ENCODE measurements around the gene SULT1C2.
"Not testable (repeated sequence)": the region's sequence is repeated elsewhere in the genome, so short reads cannot be mapped to it uniquely, and the experiment has no call there.

Gene SULT1C2

DNA sequence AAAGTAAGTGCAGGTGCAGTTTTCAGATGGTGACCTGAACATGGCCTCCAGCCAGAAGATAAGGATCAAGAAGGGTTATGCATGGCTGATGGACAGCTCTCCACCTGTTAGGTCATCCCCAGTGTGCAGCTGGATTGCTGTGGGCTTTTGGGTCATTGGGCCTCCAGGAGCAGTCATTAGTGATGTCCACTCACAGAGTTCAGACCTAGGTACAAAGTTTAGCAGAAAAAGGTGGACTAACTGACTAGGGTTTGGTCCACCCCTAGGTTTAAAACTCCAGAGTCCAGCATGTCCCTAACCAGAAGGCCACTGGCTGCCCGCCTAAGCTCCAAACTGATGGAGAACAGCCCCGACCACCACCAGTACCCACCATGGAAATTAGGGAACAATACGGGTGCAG is 18.3 kb upstream of the SULT1C2 start:
- no peak overlapping the region for H3K4me3 ChIP-seq (ENCODE audit: control insufficient read depth, low read depth, low read length)
- DNase-seq (ENCODE audit: low read depth), result no peak
- TF ChIP-seq, protein P1, sequence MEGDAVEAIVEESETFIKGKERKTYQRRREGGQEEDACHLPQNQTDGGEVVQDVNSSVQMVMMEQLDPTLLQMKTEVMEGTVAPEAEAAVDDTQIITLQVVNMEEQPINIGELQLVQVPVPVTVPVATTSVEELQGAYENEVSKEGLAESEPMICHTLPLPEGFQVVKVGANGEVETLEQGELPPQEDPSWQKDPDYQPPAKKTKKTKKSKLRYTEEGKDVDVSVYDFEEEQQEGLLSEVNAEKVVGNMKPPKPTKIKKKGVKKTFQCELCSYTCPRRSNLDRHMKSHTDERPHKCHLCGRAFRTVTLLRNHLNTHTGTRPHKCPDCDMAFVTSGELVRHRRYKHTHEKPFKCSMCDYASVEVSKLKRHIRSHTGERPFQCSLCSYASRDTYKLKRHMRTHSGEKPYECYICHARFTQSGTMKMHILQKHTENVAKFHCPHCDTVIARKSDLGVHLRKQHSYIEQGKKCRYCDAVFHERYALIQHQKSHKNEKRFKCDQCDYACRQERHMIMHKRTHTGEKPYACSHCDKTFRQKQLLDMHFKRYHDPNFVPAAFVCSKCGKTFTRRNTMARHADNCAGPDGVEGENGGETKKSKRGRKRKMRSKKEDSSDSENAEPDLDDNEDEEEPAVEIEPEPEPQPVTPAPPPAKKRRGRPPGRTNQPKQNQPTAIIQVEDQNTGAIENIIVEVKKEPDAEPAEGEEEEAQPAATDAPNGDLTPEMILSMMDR (IDR thresholded peaks at IDR 0.05; ENCODE audit: control insufficient read depth, insufficient read depth, low read depth, low read length, missing control alignments), result no peak

DNA sequence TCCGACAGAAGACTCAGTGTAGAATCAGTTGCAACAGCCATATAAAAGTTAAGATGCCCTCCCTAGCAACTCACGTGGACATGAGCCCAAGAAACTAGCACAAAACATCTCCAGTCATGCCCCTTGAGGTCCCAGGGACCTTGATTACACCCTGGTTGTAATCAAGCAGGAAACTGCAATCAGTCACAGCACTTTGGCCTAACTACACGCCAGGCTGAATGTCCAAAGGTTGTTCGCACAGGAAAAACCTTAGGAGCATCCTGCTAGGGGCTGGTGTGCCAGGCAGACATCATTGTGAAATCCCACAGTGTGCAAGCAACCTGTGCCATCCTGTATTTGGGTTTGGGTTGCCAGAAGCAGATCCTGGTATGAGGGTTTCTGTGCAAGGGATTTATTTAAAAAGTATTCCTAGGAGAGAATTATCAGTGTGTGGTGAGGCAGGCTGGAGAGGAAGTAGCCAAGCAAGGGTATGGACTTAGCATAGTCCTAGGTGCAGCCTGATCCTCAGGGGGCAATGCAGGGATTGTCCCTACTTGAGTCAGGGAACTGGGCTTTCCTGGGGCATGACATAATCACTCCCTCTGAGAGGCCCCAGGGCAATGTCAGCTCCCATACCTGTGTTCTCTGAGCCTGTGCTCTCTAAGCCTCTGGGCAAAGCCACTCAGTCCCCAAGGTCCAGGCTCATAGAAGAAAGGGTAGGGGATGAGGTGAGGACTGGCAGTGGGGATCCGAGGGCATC is 17.8 kb upstream of the SULT1C2 start:
- no peak for DNase-seq (ENCODE audit: low read depth)
- TF ChIP-seq, protein P1 (IDR thresholded peaks at IDR 0.05; ENCODE audit: control insufficient read depth, insufficient read depth, low read depth, low read length, missing control alignments), result no peak
- H3K4me3 ChIP-seq (ENCODE audit: control insufficient read depth, low read depth, low read length), result no peak overlapping the region

DNA sequence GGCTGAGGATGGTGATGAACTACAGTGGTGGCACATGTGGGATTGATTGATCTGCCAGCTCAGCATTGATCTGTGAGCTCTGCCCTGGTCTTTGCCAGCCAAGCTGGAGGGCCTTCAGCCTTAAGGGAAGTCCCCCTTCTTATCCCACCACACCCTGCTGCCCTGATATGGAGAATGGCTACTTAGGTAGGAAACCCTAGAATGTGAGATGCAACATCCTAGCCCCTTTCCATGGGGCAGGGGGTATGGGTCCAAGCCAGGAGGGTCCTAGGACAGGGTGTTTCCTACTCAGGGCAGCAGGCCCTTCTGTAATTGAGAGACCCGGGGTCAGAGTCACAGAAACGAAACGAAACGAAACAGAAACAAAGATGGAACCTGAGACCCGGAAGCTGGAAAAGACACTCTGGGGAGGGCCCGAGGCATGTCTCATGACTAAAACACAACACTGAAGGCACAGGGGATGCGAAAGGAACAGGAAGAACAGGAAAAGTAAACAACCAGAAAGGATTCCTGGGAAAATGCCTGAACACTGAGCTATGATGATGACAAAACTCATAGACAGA is 16.9 kb upstream of the SULT1C2 start:
- no peak overlapping the region for H3K4me3 ChIP-seq (ENCODE audit: control insufficient read depth, low read depth, low read length)
- DNase-seq (ENCODE audit: low read depth), result no peak
- TF ChIP-seq, protein P1 (IDR thresholded peaks at IDR 0.05; ENCODE audit: control insufficient read depth, insufficient read depth, low read depth, low read length, missing control alignments), result no peak

DNA sequence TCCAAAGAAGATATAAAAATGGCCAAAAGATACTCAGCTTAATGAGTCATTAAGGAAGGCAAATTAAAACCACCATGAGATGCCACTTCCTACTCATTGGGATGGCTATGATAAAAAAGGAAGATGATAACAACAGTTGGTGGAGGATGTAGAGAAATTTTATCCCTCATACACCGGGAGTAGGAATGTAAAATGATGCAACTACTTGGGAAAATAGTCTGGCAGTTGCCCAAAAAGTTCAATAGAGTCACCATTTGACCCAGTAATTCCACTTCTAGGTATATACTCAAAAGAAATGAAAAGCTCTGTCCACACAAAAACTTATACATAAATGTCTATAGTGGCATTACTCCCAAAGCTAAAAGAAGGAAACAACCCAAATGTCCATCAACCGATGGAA is 10.1 kb upstream of the SULT1C2 start:
- no peak overlapping the region for H3K4me3 ChIP-seq (ENCODE audit: control insufficient read depth, low read depth, low read length)
- no peak for DNase-seq (ENCODE audit: low read depth)
- TF ChIP-seq, protein P1 (IDR thresholded peaks at IDR 0.05; ENCODE audit: control insufficient read depth, insufficient read depth, low read depth, low read length, missing control alignments), result no peak

DNA sequence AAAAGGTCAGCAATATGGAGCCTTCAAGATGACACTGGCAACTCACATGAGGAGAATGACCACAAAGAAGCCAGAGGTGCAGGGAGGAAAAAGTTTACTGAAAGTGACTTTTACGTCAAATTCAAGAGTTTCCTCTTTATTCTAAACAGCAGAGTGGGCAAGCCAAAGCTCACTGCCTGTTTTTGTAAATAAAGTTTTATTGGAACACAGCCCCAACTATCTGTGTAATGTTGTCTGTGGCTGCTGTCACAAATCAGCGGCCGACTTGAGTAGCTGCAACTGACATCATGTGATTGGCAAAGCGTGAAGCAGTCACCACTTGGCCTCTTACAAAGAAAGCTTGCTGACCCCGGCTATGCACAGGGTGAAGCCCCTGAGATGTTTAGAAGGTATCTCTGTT is 9.2 kb upstream of the SULT1C2 start:
- no peak for DNase-seq (ENCODE audit: low read depth)
- H3K4me3 ChIP-seq (ENCODE audit: control insufficient read depth, low read depth, low read length), result no peak overlapping the region
- TF ChIP-seq, protein P1 (IDR thresholded peaks at IDR 0.05; ENCODE audit: control insufficient read depth, insufficient read depth, low read depth, low read length, missing control alignments), result no peak

DNA sequence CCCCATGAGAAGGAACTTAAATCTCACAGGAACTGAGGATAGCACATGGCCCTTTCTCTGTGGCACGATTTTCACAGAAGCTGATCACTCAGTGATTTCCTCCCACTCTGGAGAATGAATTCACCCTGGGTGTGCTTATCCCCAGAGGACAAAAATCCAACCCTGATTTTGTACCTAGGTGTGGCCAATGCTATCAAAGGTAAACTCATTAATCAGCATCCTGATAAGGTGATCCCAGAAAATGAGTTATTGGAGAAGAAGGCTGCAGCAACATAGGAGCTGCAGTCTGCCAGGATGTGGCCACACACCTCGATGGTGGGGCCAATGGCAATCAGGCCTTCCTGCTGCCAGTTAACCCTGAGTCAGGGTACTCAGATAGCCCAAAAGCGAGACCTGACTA is 8.2 kb upstream of the SULT1C2 start:
- TF ChIP-seq, protein P1 (IDR thresholded peaks at IDR 0.05; ENCODE audit: control insufficient read depth, insufficient read depth, low read depth, low read length, missing control alignments), result no peak
- DNase-seq (ENCODE audit: low read depth), result no peak
- no peak overlapping the region for H3K4me3 ChIP-seq (ENCODE audit: control insufficient read depth, low read depth, low read length)

DNA sequence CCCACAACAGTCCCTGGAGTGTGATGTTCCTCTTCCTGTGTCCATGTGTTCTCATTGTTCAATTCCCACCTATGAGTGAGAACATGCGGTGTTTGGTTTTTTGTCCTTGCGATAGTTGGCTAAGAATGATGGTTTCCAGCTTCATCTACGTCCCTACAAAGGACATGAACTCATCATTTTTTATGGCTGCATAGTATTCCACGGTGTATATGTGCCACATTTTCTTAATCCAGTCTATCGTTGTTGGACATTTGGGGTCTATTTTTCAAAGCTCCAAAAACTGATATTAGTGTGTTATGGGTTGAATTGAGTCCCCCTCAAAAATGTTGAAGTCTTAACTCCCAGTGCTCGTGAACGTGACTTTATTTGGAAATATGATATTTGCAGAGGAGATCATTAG is 4.1 kb upstream of the SULT1C2 start:
- not testable (repeated sequence) for DNase-seq (ENCODE audit: low read depth); H3K4me3 ChIP-seq (ENCODE audit: control insufficient read depth, low read depth, low read length)

Data from AG09309 (cell line).